ENCODE results near the gene WNT11.

DNA sequence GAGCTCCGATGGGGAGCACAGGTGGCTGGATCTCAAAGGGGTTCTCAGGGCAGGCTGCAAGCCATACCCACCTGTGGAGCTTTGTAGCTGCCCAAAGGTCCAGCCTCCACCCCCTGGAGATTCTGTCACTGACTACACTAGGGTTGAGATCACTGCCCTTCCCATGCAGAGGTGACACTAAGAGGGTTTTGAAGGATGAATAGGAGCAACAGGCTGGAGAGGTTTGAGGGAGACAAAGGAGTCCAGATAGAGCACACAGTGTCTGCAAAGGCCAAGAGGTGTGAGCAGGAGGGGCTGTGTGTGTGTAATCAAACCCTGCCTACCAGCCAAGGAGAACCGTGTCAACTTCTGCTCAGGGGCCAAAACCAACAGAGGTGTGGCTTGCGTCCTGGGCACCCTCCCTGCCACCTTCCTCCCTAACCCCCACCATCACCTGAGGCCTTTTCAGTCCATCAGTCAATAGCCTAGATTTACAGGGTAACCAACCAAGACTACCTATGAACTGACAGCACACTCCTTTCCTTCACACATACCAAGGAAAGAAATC lies 43.0 kb upstream of the WNT11 start:
- TF ChIP-seq CTCF (IDR thresholded peaks at IDR 0.05) (no peak), POLR2AphosphoS5 (IDR thresholded peaks at IDR 0.05; ENCODE audit: low read depth, low read length) (no peak), ELF1 (IDR thresholded peaks at IDR 0.05) (no peak)
- TF ChIP-seq, protein P1, sequence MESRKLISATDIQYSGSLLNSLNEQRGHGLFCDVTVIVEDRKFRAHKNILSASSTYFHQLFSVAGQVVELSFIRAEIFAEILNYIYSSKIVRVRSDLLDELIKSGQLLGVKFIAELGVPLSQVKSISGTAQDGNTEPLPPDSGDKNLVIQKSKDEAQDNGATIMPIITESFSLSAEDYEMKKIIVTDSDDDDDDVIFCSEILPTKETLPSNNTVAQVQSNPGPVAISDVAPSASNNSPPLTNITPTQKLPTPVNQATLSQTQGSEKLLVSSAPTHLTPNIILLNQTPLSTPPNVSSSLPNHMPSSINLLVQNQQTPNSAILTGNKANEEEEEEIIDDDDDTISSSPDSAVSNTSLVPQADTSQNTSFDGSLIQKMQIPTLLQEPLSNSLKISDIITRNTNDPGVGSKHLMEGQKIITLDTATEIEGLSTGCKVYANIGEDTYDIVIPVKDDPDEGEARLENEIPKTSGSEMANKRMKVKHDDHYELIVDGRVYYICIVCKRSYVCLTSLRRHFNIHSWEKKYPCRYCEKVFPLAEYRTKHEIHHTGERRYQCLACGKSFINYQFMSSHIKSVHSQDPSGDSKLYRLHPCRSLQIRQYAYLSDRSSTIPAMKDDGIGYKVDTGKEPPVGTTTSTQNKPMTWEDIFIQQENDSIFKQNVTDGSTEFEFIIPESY (IDR thresholded peaks at IDR 0.05; ENCODE audit: borderline replicate concordance, low read depth) = no peak
- TF ChIP-seq, protein P2, sequence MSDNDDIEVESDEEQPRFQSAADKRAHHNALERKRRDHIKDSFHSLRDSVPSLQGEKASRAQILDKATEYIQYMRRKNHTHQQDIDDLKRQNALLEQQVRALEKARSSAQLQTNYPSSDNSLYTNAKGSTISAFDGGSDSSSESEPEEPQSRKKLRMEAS (IDR thresholded peaks at IDR 0.05; ENCODE audit: low read depth) = no peak
